Skeletal muscle cell (primary cell): ENCODE data around the gene METRN.
"Not testable (repeated sequence)": the region's sequence is repeated elsewhere in the genome, so short reads cannot be mapped to it uniquely, and the experiment has no call there.

ENCODE experiments used
- DNase-seq: peaks from one replicate; pipeline ENCODE4 v3.0.0-alpha.2; 2010; ENCODE audit warnings: low read depth
- H3K4me3 ChIP-seq: 2 replicates; pipeline ENCODE4 v1.5.1; 2011; ENCODE audit warnings: low read depth, mild to moderate bottlenecking, control low read depth, low read length, moderate library complexity

The METRN gene

DNA sequence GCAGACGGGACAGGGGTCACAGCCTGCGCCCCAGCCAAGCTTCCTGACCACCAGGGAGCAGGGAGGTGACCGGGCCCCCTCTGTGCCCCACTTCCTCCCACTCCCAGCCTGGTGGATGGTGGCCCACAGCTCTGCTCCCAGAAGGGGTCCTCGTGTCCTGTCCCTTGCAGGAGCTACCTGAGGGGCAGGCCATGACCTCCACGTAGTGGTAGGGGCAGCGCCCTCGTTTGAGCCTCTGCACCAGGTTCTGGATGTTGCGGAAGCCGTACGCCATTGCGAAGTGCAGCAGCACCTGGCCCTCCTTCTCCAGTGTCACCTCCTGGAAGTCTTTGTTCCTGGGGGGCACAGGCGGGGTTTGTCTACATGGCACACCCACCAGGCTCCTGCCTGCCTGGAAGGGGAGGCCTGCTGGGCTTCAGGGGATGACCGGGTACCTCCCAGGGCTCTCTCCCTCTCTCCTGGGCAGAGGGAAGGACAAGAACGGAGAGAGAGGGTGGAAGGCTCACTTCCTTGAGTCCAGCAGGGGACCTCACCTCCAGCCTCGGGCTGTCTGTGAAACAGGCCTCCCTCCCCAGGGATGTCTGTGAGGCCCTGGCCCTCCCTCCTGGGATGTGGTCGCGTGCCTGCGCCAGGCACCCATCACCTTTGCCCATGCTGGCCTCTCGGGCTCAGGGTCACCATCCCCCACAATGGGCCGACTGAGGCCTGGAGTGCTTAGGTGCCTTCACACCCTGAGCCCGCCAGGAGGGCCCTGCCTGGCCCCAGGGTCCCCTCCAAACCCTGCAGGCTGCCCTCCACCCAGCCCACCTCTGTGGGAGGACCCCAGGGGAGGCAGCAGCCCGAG, 16.0 kb downstream of the METRN start:
- DNase-seq = no peak
- H3K4me3 ChIP-seq = no peak overlapping the region

DNA sequence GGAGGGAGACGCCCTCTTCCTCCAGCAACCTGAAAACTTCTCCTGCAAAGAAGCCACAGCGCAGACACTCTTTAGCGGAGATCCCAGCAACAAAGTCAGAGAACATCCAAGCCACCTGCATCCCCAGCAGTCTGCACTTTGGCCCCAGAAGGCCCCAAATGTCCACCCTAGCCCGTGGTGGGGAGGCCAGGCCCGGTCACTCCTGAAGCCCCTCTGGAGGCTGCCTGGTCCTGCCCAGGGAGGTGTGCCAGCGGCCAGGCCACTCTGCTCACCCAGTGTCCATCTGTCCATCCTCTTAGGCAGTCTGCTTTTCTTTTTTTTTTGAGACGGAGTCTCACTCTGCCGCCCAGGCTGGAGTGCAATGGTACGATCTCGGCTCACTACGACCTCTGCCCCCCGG, 17.4 kb downstream of the METRN start:
- no peak for DNase-seq
- no peak overlapping the region for H3K4me3 ChIP-seq

- no peak for DNase-seq
- no peak overlapping the region for H3K4me3 ChIP-seq
Observed at GRCh38 chr16:732936-733335, 18.0 kb downstream of the METRN start.

- DNase-seq = no peak
- H3K4me3 ChIP-seq = no peak overlapping the region
Observed at GRCh38 chr16:733382-734207, 18.7 kb downstream of the METRN start.

- DNase-seq = no peak
- H3K4me3 ChIP-seq = no peak overlapping the region
Observed at GRCh38 chr16:734208-734980, 19.5 kb downstream of the METRN start.

GRCh38 chr16:734981-735881, 20.3 kb downstream of the METRN start:
- no peak for DNase-seq
- no peak overlapping the region for H3K4me3 ChIP-seq

GRCh38 chr16:735982-736453, 21.1 kb downstream of the METRN start:
- H3K4me3 ChIP-seq = no peak overlapping the region
- DNase-seq = no peak

DNA sequence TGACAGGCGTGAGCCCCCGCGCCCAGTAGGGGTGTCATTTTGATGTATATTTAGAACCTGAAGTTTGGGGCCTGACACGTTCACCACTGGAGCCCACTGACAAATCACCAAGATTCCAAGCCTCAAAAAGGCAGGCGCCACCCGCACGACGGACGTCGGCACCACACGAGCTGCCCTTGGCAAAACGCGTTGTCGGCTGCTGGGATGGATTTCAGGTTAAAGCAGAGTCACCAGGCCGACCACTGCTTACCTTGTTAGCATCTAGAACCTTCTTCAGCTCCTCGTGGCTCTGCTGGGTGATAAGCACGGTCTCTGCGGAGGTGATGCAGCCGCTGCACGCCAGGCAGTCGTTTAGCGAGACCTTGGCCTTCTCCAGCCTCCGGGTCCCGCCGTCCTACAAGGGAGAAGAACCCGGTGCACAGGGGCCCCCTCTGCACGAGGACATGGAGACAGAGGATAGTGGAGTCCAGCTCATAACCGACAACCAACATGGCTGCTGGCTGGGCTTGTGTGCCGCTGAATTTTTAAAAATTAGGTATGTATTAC, 22.1 kb downstream of the METRN start:
- no peak overlapping the region for H3K4me3 ChIP-seq

GRCh38 chr16:739560-740458, 24.9 kb downstream of the METRN start:
- peak overlapping the region; percentile 91 for H3K4me3 ChIP-seq
- DNase-seq = no peak

More for the DNA sequence above, 22.1 kb downstream of the METRN start:
- no peak for DNase-seq

GRCh38 chr16:740459-740763, 25.5 kb downstream of the METRN start:
- DNase-seq = no peak
- peak overlapping the region; percentile 91 for H3K4me3 ChIP-seq

DNA sequence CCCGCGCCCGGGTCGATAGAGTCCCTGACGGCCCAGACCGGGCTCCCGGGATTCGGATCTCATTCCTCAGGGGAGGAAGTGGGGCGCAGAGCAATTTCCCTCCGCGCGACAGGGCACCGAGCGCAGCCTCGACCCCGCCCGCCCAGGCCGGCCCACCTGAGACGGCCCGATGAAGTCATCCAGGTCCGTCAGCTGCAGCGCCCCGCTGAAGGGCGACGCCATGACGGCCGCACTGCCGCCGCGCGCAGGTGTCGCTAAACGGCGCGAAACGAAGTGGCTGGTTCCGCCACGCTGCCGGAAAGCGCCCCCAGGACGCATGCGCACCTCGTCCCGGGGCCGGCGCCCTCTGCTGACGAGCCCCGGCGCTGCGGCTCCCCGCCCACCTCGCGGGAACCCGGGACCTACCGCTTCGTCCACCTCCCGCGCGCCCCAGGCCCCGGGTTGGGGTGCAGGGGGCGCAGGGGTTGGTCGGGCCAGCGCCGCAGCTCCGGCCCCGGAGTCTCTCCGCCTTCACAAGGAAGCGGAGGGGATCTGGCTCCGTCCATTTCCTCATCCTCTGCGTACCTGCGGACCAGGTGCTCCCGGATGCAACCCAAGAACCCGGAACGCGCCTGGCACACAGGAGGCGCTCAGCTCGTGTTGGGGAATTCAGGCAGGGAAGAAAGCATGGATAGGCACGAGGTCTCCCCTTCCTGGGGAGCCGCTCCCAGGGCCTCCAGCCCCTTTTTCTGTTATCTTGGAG, 26.0 kb downstream of the METRN start, which contains the start of gene CIAO3:
CIAO3 (minus strand) TSS at position 234 of the 742 bp plus-strand sequence; CDS start at position 222, 12 bp downstream.
- DNase-seq = peak; percentile 71
- peak within 1 kb of the TSS; percentile 91 for H3K4me3 ChIP-seq

DNA sequence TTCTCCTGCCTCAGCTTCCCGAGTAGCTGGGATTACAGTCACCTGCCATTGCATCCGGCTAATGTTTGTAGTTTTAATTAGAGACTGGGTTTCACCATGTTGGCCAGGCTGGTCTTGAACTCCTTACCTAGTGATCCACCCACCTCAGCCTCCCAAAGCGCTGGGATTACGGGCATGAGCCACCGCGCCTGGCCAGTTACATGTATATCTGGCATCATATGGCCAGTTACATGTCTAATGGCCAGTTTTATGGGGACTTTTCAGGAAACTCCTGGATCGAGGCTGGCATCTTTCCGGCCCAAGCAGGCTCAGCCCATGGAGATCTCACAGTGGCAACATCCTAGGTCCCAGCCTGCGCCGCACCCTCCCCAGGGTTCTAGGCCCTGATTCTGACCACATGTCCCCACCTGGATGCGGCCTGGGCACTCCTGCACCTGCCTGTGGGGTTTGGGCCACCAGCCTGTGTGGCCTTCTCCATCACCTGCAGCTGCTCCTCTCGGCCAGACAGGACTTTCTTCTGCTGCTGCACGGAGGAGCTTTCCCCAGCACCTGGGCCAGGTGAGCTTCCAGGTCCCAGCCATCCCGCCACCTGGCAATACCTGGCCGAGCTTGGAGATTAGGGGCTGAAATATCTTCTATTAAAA, 27.2 kb downstream of the METRN start:
- no peak for DNase-seq
- H3K4me3 ChIP-seq = no peak overlapping the region

DNA sequence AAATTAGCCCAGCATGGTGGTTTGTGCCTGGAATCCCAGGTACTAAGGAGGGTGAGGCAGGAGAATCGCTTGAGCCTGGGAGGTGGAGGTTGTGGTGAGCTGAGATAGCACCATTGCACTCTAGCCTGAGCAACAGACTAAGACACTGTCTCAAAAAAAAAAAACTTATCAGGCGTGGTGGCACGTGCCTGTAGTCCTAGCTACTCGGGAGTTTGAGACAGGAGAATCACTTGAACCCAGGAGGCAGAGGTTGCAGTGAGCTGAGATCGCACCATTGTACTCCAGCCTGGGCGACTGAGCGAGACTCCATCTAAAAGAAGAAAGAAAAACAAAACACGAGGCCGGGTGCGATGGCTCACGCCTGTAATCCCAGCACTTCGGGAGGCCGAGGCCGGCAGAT, 28.0 kb downstream of the METRN start:
- not testable (repeated sequence) for DNase-seq, H3K4me3 ChIP-seq

GRCh38 chr16:743794-744500, 29.0 kb downstream of the METRN start:
- no peak overlapping the region for H3K4me3 ChIP-seq
- DNase-seq = no peak

- no peak overlapping the region for H3K4me3 ChIP-seq
- DNase-seq = no peak
Observed at GRCh38 chr16:745739-746138, 30.8 kb downstream of the METRN start.

- H3K4me3 ChIP-seq = no peak overlapping the region
- DNase-seq = no peak
Observed at GRCh38 chr16:746637-747036, 31.7 kb downstream of the METRN start.
